Activated CD8-positive, alpha-beta T cell treated with anti-CD3 and anti-CD28 coated beads for 36 hours (primary cell): ENCODE measurements around the gene P3H2. TPM values are rescaled to one million over a fixed set of nuclear protein-coding genes. Genes with fewer than 3 reads are reported as not detected.

Source experiments
- ATAC-seq: fragments of 200-7000 bp; cut with Tn5 transposase; one replicate; pipeline ENCODE4 v1.10.0; 2021; ENCODE audit warnings: mild to moderate bottlenecking, moderate library complexity
- CTCF ChIA-PET: fragments of 350-600 bp; sonication (Branson Sonifier 250); formaldehyde crosslinking; loops from one replicate; lab custom pipeline; 2021; ENCODE audit warnings: antibody characterized with exemption; lab: Charles Lee
- POLR2A ChIA-PET: fragments of 350-600 bp; sonication (Branson Sonifier 250); formaldehyde crosslinking; loops from one replicate; lab custom pipeline; 2021; ENCODE audit warnings: antibody characterized with exemption; lab: Charles Lee
- DNase-seq: peaks from one replicate; pipeline ENCODE4 v3.0.0-alpha.2; 2020
- H3K27ac Mint-ChIP-seq: one replicate; pipeline ENCODE4 v1.8.0; 2021; ENCODE audit warnings: mild to moderate bottlenecking, mixed read lengths
- H3K27me3 Mint-ChIP-seq: one replicate; pipeline ENCODE4 v1.8.0; 2021; ENCODE audit warnings: mixed read lengths
- H3K36me3 Mint-ChIP-seq: one replicate; pipeline ENCODE4 v1.8.0; 2021; ENCODE audit warnings: low read depth, mixed read lengths
- H3K4me1 Mint-ChIP-seq: one replicate; pipeline ENCODE4 v1.8.0; 2021; ENCODE audit warnings: low read depth, mixed read lengths
- H3K4me3 Mint-ChIP-seq: one replicate; pipeline ENCODE4 v1.8.0; 2021; ENCODE audit warnings: mild to moderate bottlenecking, moderate library complexity, mixed read lengths
- H3K9me3 Mint-ChIP-seq: one replicate; pipeline ENCODE4 v1.8.0; 2021; ENCODE audit warnings: mixed read lengths
- intact Hi-C: fragments of 100-400 bp; cut with micrococcal nuclease; formaldehyde crosslinking; loops from one replicate; pipeline ENCODE4 v1.10.0; 2022
- total RNA-seq, 2 experiments: library from RNA; stranded (reverse); gene quantifications; one replicate each; pipeline ENCODE4 v1.2.3, GENCODE V29; 2021
- TF ChIP-seq, protein P1 (sequence below): fragments of 200-600 bp; IDR thresholded peaks from one replicate; pipeline ENCODE4 v1.8.0; 2022; ENCODE audit warnings: antibody characterized with exemption, mild to moderate bottlenecking

P3H2 gene
- total RNA-seq, 2 experiments from 2014 or later: not detected

DNA sequence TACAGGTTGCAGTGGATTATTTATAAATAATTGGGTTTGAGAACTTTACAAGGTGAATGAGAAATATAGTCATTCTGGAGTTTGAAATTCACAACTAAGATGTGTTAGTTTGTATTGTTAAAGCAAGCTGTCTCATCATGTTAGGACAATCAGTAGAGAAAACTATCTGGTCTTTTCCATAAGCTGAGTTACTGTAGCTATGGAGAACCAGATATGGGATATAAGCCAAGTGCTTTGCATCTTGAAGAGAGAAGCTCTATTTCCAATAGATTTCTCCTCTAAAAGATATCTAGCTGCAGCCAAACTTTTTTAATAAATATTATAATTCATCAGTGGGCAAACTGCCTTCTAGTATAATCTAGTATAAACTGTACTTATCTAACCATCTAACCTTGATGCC lies 11.3 kb downstream of the P3H2 start:
- POLR2A ChIA-PET: no interaction called here
- no peaks in the 10 kb centered on the region for H3K4me1 Mint-ChIP-seq
- H3K4me3 Mint-ChIP-seq: no peak overlapping the region
- ATAC-seq (no peak), DNase-seq (no peak)
- TF ChIP-seq, protein P1, sequence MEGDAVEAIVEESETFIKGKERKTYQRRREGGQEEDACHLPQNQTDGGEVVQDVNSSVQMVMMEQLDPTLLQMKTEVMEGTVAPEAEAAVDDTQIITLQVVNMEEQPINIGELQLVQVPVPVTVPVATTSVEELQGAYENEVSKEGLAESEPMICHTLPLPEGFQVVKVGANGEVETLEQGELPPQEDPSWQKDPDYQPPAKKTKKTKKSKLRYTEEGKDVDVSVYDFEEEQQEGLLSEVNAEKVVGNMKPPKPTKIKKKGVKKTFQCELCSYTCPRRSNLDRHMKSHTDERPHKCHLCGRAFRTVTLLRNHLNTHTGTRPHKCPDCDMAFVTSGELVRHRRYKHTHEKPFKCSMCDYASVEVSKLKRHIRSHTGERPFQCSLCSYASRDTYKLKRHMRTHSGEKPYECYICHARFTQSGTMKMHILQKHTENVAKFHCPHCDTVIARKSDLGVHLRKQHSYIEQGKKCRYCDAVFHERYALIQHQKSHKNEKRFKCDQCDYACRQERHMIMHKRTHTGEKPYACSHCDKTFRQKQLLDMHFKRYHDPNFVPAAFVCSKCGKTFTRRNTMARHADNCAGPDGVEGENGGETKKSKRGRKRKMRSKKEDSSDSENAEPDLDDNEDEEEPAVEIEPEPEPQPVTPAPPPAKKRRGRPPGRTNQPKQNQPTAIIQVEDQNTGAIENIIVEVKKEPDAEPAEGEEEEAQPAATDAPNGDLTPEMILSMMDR: no peak
- peaks cover 17% of the 10 kb centered on the region for H3K27me3 Mint-ChIP-seq
- no peaks in the 10 kb centered on the region for H3K9me3 Mint-ChIP-seq
- CTCF ChIA-PET: no interaction called here
- no peaks in the 10 kb centered on the region for H3K36me3 Mint-ChIP-seq
- intact Hi-C loops: no loop called here
- no peak overlapping the region for H3K27ac Mint-ChIP-seq

DNA sequence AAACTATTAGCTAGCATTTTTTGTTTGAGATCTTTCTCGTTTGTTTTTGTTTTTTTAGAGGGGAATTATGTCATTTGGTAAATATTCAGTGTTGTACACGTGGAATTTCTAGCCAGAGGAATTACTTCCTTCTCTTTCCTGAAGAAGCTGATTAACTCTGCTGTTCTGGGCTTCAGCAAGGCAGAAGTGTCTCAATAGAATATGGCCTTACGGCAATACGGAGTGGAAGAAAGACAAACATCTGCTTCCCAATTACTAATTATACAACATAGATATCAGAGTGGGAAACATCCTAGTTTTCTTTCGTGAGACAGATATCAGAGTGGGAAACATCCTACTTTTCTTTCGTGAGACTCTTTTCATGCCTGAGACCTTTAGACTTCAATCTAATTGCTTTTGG lies 11.9 kb downstream of the P3H2 start:
- ATAC-seq: no peak
- Mint-ChIP-seq H3K9me3 (no peaks in the 10 kb centered on the region), H3K4me1 (no peaks in the 10 kb centered on the region), H3K27ac (no peak overlapping the region), H3K36me3 (no peaks in the 10 kb centered on the region), H3K27me3 (peaks cover 20% of the 10 kb centered on the region), H3K4me3 (no peak overlapping the region)
- intact Hi-C loops: no loop called here
- TF ChIP-seq, protein P1: no peak
- POLR2A ChIA-PET: no interaction called here
- CTCF ChIA-PET: interaction anchor here (1.2 kb wide), 1 partner anchor 15 kb away, joined by 3 read pairs; no protein-coding TSS in a partner anchor
- DNase-seq: no peak

DNA sequence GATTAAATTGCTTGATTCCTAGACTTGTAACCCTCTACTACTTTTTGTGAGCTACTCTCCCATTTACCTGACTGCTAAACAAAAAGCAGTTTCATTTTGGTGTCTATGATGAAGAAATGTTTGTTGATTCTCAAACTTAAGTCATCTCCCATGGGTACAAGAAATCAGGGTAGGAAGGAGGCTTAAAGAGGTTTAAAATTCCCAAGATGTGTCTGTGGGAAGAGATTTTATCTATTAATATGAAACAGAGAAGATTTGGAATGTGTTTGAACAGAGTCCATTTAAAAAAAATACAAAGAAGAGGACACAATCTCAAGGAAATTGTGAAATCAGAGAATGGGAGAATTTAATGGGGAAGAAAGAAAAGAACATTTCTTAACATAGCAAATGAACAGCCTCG lies 14.8 kb downstream of the P3H2 start:
- peaks cover 20% of the 10 kb centered on the region for H3K27me3 Mint-ChIP-seq
- TF ChIP-seq, protein P1: no peak
- H3K36me3 Mint-ChIP-seq: no peaks in the 10 kb centered on the region
- H3K27ac Mint-ChIP-seq: no peak overlapping the region
- no peaks in the 10 kb centered on the region for H3K9me3 Mint-ChIP-seq
- no peak for ATAC-seq
- H3K4me3 Mint-ChIP-seq: no peak overlapping the region
- ChIA-PET POLR2A (no interaction called here), CTCF (no interaction called here)
- peaks cover 4% of the 10 kb centered on the region for H3K4me1 Mint-ChIP-seq
- intact Hi-C loops: no loop called here
- no peak for DNase-seq

DNA sequence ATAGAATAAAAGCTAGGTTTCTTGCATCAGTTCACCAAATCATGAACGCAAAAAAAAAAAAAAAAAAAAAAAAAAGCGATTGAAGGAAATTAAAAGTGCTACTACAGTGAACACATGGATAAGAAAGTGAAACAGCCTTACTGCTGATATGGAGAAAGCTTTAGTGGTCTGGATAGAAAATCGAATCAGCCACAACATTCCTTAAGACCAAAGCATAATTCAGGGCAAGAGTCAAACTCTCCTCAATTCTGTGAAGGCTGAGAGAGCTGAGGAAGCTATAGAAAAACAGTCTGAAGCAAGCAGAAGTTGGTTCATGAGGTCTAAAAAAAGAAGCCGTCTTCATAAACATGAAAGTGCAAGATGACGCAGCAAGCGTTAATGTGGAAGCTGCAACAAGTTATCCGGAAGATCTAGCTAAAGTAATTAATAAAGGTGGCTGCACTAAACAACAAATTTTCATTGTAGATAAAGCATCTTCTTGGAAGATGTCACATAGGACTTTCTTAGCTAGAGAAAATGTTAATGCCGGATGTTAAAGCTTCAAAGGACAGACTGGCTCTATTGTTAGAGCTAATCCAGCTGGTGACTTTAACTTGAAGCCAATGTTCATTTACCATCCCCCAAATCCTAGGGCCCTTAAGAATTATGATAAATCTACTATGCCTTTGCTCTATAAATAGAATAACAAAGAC lies 19.2 kb downstream of the P3H2 start:
- Mint-ChIP-seq H3K36me3 (no peaks in the 10 kb centered on the region), H3K27ac (no peak overlapping the region), H3K4me1 (peaks cover 4% of the 10 kb centered on the region), H3K27me3 (peaks cover 24% of the 10 kb centered on the region), H3K4me3 (peak overlapping the region; percentile 48), H3K9me3 (no peaks in the 10 kb centered on the region)
- POLR2A ChIA-PET: no interaction called here
- intact Hi-C loops: no loop called here
- TF ChIP-seq, protein P1: no peak
- ATAC-seq (no peak), DNase-seq (no peak)
- CTCF ChIA-PET: interaction anchor here (0.6 to 1.2 kb wide), 2 partner anchors 9 to 11 kb away, joined by 3 to 4 read pairs; no protein-coding TSS in a partner anchor

DNA sequence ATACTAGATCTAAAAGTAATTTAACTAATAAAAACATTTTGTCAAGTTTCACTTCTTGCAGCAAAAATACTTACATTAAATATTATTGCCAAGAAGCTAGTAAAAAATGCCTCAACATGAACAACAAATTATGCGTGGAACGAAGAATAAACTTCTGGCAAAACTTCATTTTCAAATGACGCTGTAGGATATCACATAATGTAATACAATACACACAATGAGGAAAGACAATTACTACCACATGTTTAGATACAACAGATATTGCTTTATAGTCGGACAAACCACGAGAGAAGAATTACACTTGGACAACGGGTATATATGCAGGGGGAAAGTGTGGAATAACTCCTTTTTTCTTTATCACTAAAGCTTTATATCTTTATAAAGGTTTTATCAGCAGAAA lies 21.6 kb downstream of the P3H2 start:
- no peaks in the 10 kb centered on the region for H3K9me3 Mint-ChIP-seq
- peaks cover 4% of the 10 kb centered on the region for H3K4me1 Mint-ChIP-seq
- DNase-seq: no peak
- intact Hi-C loops: no loop called here
- H3K27ac Mint-ChIP-seq: no peak overlapping the region
- no peaks in the 10 kb centered on the region for H3K36me3 Mint-ChIP-seq
- ChIA-PET CTCF (no interaction called here), POLR2A (no interaction called here)
- H3K4me3 Mint-ChIP-seq: no peak overlapping the region
- ATAC-seq: no peak
- H3K27me3 Mint-ChIP-seq: peaks cover 16% of the 10 kb centered on the region
- TF ChIP-seq, protein P1: no peak
